Endothelial cell of hepatic sinusoid (primary cell): ENCODE data around the gene INPP4B.

Experiments used
- in situ Hi-C: cut with HindIII; loops from 2 replicates; pipeline ENCODE4 v1.10.0; 2017; ENCODE audit warnings: low sequenced_read_pairs

Gene INPP4B

GRCh38 chr4:142194905-142195304 is 651.2 kb downstream of the INPP4B start:
- in situ Hi-C loops: no loop called here

GRCh38 chr4:142191901-142192300 is 654.2 kb downstream of the INPP4B start:
- in situ Hi-C loops: no loop called here

DNA sequence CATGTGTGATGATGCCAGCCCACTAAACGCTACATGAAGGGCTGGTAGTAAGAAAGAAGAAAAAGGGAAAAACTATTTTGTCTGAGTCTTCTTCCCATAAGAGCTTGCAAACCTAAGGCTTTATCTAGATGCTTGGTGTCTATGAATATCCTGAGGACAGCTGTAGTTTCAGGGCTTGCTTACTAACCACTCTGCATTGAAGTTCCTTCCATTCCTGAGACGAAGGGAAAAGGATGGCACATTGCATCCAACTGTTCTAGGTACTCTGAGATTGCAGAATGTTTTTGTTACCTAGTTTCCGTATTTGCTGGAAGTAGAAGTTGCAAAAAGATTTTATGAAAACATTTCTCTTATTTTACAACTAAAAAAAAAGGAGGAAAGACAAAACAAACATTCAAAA is 665.1 kb downstream of the INPP4B start:
- in situ Hi-C loops: no loop called here

GRCh38 chr4:142169216-142169615 is 676.9 kb downstream of the INPP4B start:
- in situ Hi-C loops: no loop called here

DNA sequence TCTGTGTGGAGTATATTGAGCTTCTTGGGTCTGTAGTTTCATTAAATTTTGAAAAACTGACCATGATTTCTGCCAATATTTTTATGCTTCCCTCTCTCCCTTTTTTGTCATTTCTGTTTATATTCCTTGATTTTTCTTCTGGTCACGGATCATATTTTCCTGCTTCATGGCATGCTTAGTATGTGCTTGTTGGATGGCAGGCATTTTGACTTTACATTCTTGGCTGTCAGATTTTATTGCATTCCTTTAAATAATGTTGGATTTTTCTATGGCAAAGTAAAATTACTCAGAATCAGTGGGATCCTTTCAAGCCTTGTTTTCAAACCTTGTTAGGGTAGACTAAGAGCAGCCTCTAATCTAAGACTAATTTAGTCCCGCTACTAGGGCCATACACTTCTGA is 677.9 kb downstream of the INPP4B start:
- in situ Hi-C loops: no loop called here

DNA sequence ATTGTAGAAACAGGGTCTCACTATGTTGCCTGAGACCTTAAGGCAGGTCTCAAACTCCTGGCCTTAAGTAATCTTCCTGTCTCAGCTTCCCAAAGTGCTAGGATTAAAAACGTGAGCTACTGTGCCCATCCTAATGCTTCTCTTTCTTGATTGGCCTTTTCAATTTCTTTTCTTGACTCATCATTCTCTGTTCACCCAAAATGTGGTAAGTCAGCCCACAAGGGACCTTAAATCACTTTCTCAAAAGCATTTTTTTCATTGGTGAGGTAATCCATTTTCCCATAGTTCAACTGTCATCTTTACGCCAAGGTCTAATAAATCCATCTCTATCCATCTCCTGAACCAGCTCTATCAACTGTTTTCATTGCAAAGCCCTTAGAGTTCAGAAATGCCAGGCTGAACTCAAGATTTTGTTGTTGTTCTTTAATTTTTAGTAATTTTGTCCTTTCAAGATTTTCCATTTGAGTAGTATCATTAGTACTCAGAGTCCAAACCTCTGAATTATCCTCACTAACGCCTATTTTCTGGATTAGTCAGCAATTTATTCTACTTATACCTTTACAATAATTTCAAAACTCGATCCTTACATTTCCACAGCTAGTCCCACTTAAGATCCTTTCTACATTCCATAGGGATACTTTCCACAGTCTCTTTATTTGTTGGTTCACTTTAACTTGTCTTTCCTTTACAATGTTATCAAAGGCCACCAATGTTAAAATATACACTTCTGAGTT is 681.2 kb downstream of the INPP4B start:
- in situ Hi-C loops: no loop called here

DNA sequence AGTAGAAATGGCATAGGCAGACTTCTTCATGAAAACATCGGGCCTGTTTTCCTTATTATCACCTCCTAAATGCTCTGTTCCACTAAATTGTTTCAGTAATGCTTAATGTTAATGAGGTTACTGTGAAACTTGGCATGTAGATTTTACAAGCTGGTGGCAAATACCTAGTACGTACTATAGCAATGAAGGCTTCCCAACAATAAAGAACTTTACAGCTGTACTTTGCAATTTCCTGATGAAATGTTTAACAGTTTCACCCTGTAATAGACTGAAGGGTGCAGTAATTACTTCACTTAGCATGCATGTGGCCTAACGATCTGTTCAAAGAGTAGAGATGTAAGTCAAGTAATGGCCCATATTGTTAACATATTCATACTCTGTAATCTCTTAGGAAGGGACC is 685.0 kb downstream of the INPP4B start:
- in situ Hi-C loops: no loop called here

- in situ Hi-C loops: no loop called here
Measured at GRCh38 chr4:142160509-142160908, 685.6 kb downstream of the INPP4B start.

- in situ Hi-C loops: no loop called here
Measured at GRCh38 chr4:142158980-142159379, 687.1 kb downstream of the INPP4B start.

GRCh38 chr4:142156256-142156655 is 689.8 kb downstream of the INPP4B start:
- in situ Hi-C loops: no loop called here

- in situ Hi-C loops: no loop called here
Measured at GRCh38 chr4:142155347-142155746, 690.8 kb downstream of the INPP4B start.

- in situ Hi-C loops: no loop called here
Measured at GRCh38 chr4:142150483-142150882, 695.6 kb downstream of the INPP4B start.

- in situ Hi-C loops: loop anchor here (5.0 kb wide), 1 partner anchor 57 kb away; no protein-coding TSS in a partner anchor
Measured at GRCh38 chr4:142144813-142145212, 701.3 kb downstream of the INPP4B start.

- in situ Hi-C loops: loop anchor here (5.0 kb wide), 1 partner anchor 60 kb away; no protein-coding TSS in a partner anchor
Measured at GRCh38 chr4:142142366-142143054, 703.6 kb downstream of the INPP4B start.

DNA sequence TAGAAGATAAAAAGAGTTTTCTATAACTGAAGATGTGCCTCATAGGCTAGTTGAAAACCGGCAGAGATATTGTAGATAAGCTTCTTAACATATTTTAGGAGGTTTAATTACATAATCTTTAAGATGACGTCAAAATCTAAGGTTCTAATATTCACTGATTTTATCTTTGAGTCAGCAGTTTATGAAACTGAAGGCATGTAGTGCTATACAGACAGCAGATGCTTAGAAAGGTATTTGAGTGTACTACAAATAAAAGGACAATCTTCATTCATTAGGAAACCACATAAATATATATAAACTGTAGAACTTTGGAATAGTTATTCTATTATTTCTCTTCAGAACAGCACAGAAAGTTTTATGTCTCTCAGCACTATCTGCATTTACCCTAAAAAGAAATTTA is 704.9 kb downstream of the INPP4B start:
- in situ Hi-C loops: loop anchor here (5.0 kb wide), 1 partner anchor 61 kb away; no protein-coding TSS in a partner anchor

- in situ Hi-C loops: no loop called here
Measured at GRCh38 chr4:142130666-142131065, 715.4 kb downstream of the INPP4B start.

- in situ Hi-C loops: no loop called here
Measured at GRCh38 chr4:142129931-142130330, 716.2 kb downstream of the INPP4B start.

DNA sequence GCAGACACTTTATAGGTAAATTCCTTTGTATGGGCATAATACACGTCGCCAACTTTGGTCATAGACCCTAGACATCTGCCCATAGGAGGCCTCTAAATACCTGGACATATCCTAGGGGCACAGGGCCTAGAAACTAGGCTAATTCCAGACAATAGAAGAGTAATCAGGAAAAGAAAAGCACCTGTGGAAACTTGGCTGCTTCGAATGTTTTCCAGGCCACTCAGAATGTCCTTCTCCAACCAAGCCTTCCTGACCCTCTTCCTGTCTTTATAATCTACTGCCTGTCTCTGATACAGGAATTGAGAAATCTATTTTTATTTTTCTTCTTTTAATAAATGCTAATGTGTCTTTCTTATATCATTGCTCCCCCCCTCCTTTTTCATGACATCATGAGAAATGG is 716.6 kb downstream of the INPP4B start:
- in situ Hi-C loops: no loop called here

- in situ Hi-C loops: no loop called here
Measured at GRCh38 chr4:142128529-142128928, 717.6 kb downstream of the INPP4B start.

GRCh38 chr4:142126890-142127497 is 719.1 kb downstream of the INPP4B start:
- in situ Hi-C loops: no loop called here

DNA sequence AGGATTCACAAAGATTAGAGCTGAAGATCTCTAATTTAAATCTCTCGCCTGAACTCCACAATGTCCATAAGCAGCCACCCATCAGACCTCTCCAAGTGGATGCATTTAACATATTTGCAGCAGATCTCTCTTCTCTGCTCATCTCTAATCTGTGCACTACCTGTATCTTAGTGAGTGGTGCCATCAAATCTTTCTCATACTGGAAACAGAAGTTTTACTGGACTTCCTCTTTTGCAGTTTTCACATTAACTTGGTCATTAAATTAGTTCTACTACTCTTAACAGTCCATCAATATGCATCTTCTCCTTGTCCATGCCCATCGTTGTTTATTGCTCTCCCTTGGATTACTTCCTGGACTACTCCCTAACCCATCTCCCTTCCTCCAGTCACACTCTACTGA is 721.2 kb downstream of the INPP4B start:
- in situ Hi-C loops: no loop called here
